Breast epithelium (tissue), 4 donors: Measurements from ENCODE around the gene UGT1A4. TPM values are rescaled to one million over a fixed set of nuclear protein-coding genes. Genes with fewer than 3 reads are reported as not detected.

Source experiments
- DNase-seq, 2 donors: peaks; one replicate each; pipeline ENCODE4 v3.0.0-alpha.2; 2019; ENCODE audit warnings: low spot score in 2 of 2
- H3K27ac ChIP-seq, 2 donors: fragments of 200-600 bp; sonication (generic) in 1 of 2; one replicate each; pipeline ENCODE4 v1.5.1; 2016 to 2019; ENCODE audit warnings: mild to moderate bottlenecking in 1 of 2
- H3K27me3 ChIP-seq, 2 donors: fragments of 200-600 bp; sonication (generic) in 1 of 2; one replicate each; pipeline versions ENCODE4 v1.5.1 to v1.6.0; 2017 to 2019; ENCODE audit warnings: control low read depth in 1 of 2, mild to moderate bottlenecking in 1 of 2
- H3K36me3 ChIP-seq: fragments of 200-600 bp; one replicate; pipeline ENCODE4 v1.5.1; 2019
- H3K4me1 ChIP-seq, 2 donors: fragments of 200-600 bp; sonication (generic); one replicate each; pipeline ENCODE4 v1.5.1; 2016 to 2019; ENCODE audit warnings: control low read depth in 1 of 2
- H3K4me3 ChIP-seq, 3 donors: fragments of 200-600 bp; sonication (generic); 1 replicate in 2 of 3; 2 replicates in 1 of 3; pipeline ENCODE4 v1.5.1; 2016 to 2019; ENCODE audit warnings: mild to moderate bottlenecking in 3 of 3, moderate library complexity in 2 of 3
- H3K9me3 ChIP-seq, 2 donors: fragments of 200-600 bp; sonication (generic) in 1 of 2; one replicate each; pipeline ENCODE4 v1.5.1; 2016 to 2019; ENCODE audit warnings: control low read depth in 1 of 2
- POLR2A ChIP-seq: fragments of 450-650 bp; IDR thresholded peaks from one replicate; pipeline ENCODE4 v1.6.1; 2016; ENCODE audit warnings: antibody characterized with exemption, mild to moderate bottlenecking, moderate library complexity
- POLR2AphosphoS5 ChIP-seq, 3 donors: sonication (generic); formaldehyde crosslinking; IDR thresholded peaks; one replicate each; pipeline ENCODE4 v1.6.1; 2017; ENCODE audit warnings: antibody characterized with exemption in 3 of 3
- intact Hi-C: fragments of 100-400 bp; cut with DNase I; formaldehyde crosslinking; loops from one replicate; pipeline ENCODE4 v1.15.1; 2023; ENCODE audit warnings: low total_unique reads
- total RNA-seq, 3 donors: library from RNA; depleted of rRNA; stranded (reverse); fragments of >200 nt; gene quantifications; one replicate each; pipeline ENCODE4 v1.1.0, GENCODE V29; 2016
- TF ChIP-seq, protein P1 (sequence below), 3 donors: fragments of 450-650 bp; IDR thresholded peaks; one replicate each; pipeline ENCODE4 v1.5.1; 2016 to 2017; ENCODE audit warnings: antibody characterized with exemption in 3 of 3, mild to moderate bottlenecking in 3 of 3, moderate library complexity in 3 of 3

UGT1A4 gene
- total RNA-seq, 3 donors from 2014 or later, result not detected

DNA sequence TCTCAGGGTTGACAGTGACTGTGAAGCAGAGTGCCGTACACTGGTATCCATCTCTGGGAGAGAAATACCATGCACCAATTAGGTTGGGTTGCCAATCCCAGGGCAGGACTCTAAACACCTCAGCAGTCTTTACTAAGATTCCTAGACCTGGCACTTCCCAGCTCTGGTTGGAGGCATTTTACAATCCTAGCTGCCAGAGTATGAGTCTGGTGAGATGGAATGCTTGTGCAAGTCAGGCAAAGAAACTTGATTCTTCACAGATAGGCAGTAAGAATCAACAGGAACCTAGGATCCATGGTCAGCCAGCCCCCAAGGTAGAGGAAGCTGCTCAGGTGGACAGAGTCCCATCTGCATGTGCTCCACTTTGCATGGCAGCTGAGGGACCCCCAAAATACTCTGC, 11.8 kb upstream of the UGT1A4 start:
- no peak for TF ChIP-seq POLR2AphosphoS5 (IDR thresholded peaks at IDR 0.05)
- TF ChIP-seq, protein P1, sequence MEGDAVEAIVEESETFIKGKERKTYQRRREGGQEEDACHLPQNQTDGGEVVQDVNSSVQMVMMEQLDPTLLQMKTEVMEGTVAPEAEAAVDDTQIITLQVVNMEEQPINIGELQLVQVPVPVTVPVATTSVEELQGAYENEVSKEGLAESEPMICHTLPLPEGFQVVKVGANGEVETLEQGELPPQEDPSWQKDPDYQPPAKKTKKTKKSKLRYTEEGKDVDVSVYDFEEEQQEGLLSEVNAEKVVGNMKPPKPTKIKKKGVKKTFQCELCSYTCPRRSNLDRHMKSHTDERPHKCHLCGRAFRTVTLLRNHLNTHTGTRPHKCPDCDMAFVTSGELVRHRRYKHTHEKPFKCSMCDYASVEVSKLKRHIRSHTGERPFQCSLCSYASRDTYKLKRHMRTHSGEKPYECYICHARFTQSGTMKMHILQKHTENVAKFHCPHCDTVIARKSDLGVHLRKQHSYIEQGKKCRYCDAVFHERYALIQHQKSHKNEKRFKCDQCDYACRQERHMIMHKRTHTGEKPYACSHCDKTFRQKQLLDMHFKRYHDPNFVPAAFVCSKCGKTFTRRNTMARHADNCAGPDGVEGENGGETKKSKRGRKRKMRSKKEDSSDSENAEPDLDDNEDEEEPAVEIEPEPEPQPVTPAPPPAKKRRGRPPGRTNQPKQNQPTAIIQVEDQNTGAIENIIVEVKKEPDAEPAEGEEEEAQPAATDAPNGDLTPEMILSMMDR (IDR thresholded peaks at IDR 0.05), result no peak
- TF ChIP-seq POLR2A, result no peak
- Histone ChIP-seq H3K4me1 (no peaks in the 10 kb centered on the region), H3K36me3 (no peaks in the 10 kb centered on the region), H3K4me3 (no peak overlapping the region), H3K27me3 (no peaks in the 10 kb centered on the region), H3K9me3 (no peaks in the 10 kb centered on the region), H3K27ac (no peak overlapping the region)
- intact Hi-C loops, result no loop called here
- DNase-seq, result no peak

DNA sequence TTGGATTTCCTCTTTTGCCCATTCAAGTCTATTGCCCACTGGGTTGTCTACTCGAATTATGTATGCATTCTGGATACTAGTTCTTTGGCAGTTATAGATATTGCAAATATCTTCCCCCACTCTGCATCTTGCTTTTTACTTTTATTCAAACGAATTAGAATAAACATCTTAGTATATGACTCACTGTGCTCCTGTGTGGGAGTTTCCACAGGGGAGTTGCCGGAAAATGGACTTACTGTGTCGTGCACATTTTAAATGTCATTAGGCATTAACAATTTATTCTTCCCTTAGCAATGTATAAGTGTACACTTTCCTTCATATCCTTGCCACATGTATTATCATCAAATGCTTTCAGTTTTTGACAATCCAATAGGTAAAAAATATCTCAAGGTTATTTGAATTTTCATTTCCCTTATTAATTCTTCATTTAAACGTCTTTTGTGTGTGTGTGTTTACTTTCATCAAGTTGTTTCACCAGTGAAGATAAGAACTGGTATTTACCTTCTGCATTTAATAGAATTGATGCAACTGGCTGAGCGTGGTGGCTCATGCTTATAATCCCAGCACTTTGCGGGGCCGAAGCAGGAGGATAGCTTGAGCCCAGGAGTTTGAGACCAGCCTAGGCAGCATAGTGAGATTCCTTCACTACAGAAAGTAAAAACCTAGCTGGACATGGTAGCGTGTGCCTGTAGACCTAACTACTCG, 10.4 kb upstream of the UGT1A4 start:
- Histone ChIP-seq H3K4me1 (no peaks in the 10 kb centered on the region), H3K27ac (no peak overlapping the region), H3K9me3 (no peaks in the 10 kb centered on the region), H3K27me3 (no peaks in the 10 kb centered on the region), H3K36me3 (no peaks in the 10 kb centered on the region), H3K4me3 (no peak overlapping the region)
- intact Hi-C loops, result no loop called here
- DNase-seq, result no peak
- TF ChIP-seq, protein P1 (IDR thresholded peaks at IDR 0.05), result no peak
- TF ChIP-seq POLR2AphosphoS5 (IDR thresholded peaks at IDR 0.05) (no peak), POLR2A (no peak)

DNA sequence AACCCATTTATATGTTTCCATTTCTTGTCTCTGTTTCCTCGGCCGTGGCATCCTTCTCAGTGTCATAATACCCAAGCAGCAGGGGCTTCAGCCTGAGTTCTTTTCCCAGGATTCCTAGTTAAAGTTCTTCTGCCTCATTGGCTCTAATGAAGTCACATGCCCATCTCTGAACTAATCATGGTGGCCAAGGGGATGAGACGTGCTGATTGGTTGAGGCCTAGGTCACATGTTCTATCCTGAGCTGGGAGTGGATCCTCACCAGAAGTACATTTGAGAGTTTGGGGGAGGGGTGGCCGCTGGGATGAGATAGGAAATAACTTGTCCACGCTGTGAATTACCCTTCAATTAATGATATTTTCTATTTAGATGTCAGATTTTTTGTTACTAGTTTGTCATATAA, 9.6 kb upstream of the UGT1A4 start:
- intact Hi-C loops, result no loop called here
- no peaks in the 10 kb centered on the region for H3K4me1 ChIP-seq
- no peaks in the 10 kb centered on the region for H3K36me3 ChIP-seq
- no peak overlapping the region for H3K4me3 ChIP-seq
- no peak for DNase-seq
- TF ChIP-seq POLR2AphosphoS5 (IDR thresholded peaks at IDR 0.05) (no peak), POLR2A (no peak)
- TF ChIP-seq, protein P1 (IDR thresholded peaks at IDR 0.05), result no peak
- H3K9me3 ChIP-seq, result no peaks in the 10 kb centered on the region
- H3K27ac ChIP-seq, result no peak overlapping the region
- H3K27me3 ChIP-seq, result no peaks in the 10 kb centered on the region

DNA sequence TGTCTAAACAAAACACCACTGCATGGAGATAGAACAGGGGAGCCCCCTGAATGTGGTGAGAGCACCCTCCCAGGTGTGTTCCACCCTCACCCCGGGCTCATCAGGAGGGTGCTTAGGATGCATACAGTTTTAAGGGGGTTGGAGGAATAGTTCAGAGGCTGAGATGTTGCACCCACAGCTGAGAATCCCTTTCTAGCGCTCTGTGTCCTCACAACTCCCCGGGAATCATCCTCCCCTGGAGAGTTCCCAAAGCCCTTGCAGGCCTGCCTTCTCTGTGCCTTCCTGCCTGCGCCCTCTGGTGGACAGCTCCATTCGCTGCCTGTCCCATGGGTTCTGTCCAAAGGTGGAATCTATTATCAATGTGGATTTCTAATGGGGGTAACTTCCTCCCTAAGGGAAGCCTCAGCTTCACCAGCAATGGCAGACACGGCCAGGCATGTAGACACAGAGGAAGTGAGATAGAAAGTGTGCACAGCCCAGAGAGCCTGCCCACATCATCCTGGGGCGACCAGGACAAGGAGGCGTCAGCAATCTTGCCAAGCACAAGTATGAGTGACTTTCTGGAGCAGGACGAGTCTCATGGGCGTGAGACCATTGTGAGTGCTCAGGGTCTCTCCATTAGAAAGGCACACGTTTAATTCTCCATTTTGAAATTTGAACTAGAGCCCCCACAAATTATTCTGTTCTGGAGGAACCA, 7.1 kb upstream of the UGT1A4 start:
- DNase-seq, result peak; percentile 24 to 84
- intact Hi-C loops, result loop anchor here (10.0 kb wide), 1 partner anchor 267 kb away; no protein-coding TSS in a partner anchor
- no peaks in the 10 kb centered on the region for H3K4me1 ChIP-seq

More for the DNA sequence above, 7.1 kb upstream of the UGT1A4 start:
- Histone ChIP-seq H3K27ac (no peak overlapping the region), H3K9me3 (no peaks in the 10 kb centered on the region), H3K36me3 (no peaks in the 10 kb centered on the region), H3K4me3 (no peak overlapping the region), H3K27me3 (no peaks in the 10 kb centered on the region)
- TF ChIP-seq POLR2AphosphoS5 (IDR thresholded peaks at IDR 0.05) (no peak), POLR2A (no peak)
- TF ChIP-seq, protein P1 (IDR thresholded peaks at IDR 0.05), result peak; percentile 62 to 69 (median 63)
